HG03196 (cell line): ENCODE measurements around the gene SERPINB7.

Experiments used
- ATAC-seq: cut with Tn5 transposase; IDR thresholded peaks from one replicate; pipeline ENCODE4 v1.9.1; 2021; ENCODE audit not compliant: unreplicated experiment

The SERPINB7 gene

DNA sequence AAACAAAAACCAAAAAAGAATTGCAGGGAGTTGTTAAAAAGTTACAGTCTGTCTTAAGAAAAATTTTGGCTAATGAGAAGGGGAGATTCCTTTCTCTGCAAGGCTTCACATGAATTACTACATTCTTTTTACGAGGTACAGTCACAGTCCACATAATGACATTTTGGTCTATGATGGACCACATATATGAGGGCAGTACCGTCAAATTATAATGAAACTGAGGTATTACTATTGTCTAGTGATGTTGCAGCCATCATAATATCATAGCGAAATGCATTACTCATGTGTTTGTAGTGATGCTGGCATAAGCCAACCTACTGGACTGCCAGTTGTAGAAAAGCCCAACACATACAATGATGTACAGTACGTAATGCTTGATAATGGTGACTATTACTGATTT lies 12.5 kb downstream of the SERPINB7 start:
- no peak for ATAC-seq

DNA sequence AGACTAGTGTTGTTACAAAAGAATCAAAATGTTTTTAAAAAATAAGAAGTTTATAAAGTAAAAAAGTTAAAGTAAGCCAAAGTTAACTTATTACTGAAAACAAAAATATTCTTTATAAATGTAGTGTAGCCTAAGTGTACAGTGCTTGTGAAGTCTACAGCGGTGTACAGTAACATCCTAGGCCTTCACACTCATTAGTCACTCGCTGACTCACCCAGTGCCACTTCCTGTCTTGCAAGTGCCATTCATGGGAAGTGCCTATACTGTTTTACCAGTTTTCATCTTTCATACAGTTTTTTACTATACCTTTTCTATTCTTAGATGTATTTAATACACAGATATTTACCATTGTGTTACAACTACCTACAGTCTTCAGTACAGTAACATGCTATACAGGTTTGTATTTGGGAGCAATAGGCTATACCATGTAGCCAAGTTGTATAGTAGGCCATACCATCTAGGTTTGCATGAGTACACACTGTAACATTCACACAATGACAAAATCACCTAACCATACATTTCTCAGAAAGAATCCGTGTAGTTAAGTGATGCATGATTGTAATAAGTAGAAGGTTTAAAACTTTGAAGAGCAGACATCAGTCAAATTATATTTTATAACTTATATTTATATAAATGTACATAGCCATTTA lies 13.4 kb downstream of the SERPINB7 start:
- ATAC-seq: peak; percentile 96

DNA sequence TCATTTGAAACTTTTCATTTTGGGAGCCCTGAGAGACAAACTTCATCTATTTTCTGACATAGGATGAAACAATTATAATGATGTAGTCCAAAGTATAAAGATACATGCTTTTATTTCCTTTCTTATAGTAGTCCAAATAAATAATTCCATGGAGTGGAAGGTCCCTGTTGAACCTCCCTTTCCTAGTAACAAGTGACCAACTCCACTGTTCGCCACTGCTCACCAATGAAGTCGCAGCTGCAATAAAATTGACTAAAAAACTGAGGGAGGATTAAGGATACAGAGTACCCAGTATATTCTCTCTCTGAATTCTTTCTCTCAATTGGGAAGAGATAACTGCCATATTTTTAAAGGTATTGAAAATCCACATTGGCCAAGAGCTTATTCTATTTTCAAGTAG lies 14.1 kb downstream of the SERPINB7 start:
- ATAC-seq: no peak

DNA sequence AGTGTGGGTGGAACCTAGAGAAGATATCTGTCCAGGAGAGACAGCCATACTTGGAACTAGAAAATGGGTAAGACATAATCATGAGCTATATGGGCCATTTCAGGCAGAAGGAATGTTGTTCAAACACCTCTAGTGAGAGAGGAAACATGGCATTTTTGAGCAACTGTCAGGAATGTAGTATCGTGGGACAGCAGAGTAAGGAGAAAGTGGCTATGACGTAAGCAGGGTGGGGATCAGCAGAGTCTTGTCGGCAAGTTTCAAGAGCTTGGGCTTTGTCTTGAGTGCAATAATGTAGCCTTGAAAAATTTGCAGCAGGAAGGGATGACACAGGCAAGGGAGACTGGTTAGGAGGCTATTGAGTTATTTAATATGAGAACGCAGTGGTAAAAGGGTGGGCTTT lies 20.4 kb downstream of the SERPINB7 start:
- no peak for ATAC-seq

DNA sequence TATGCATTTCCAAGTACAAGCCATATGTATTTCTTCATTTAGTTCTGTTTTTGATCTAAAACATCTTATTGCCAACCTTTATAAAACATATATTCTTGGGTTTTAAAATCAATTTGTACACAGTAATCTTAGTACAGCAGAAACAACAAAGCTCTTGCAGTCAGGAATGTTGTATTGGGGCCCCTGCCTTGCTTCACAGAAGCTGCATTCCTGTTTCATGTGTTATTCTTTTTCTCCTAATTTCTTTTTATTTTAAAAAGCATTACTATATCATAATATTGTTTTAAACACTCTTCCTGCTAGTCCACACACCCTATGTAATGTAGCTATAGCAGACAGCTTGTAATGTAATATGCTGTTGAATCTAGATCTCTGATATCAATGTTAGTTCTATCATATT lies 24.0 kb downstream of the SERPINB7 start:
- no peak for ATAC-seq

DNA sequence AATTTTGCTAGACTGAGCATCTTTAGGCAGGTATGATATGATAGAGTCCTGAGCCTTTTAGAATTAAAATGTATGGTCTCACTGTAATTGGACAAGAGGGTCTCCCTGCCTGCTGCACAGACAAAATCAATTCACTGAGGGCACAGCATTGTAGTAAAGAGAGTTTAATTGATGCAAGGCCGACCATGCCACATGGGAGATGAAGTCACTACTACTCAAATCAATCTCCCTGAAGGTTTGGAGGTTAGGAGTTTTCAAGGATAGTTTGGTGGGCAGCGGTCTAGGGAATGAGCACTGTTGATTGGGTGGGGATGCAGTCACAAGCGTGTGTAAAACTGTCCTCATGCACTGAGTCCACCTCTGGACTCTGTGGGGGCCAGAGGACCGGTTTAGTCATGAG lies 26.1 kb downstream of the SERPINB7 start:
- no peak for ATAC-seq

DNA sequence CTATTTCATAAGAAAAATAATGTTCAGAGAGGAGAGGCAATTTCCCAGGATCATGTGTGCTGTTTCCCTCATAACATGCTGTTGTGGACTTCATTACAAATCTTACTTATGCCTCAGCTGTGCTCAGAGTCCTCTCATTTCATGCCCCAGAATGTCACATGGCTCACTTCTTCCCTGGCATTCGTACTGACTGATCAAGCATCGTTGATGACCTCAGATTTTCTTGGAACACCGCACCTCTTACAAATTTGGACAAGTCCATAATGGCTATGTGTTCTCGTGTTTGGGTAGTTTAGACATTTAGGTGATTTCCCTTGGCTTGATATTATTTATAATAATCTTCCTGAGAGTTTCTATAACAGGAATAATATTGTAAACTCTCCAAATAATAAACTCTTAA lies 32.9 kb downstream of the SERPINB7 start:
- no peak for ATAC-seq

DNA sequence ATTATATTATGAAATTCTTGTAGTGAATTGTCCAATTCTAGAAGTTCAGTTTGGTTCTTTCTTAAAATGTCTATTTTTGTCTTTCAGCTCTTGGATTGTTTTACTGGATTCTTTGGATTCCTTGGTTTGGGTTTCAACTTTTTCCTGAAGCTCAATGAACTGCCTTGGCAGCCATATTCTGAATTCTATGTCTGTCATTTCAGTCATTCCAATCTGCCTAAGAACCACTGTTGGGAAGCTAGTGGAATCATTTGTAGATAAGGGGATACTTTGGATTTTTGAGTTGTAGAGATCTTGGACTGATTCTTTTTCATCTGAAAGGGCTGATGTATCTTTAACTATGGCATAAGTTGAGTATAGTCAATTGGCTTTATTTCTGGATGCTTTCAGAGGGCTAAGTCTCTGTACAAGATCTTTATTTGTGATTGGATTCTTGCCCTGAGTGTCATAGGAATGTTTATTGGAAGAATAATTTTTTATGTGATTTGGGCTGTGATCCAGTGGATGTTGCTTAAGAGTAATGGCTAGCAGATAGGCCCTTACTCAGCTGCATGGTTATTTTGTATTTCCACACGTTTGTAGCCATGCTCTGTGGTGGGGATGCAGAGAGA lies 42.3 kb downstream of the SERPINB7 start:
- ATAC-seq: no peak

DNA sequence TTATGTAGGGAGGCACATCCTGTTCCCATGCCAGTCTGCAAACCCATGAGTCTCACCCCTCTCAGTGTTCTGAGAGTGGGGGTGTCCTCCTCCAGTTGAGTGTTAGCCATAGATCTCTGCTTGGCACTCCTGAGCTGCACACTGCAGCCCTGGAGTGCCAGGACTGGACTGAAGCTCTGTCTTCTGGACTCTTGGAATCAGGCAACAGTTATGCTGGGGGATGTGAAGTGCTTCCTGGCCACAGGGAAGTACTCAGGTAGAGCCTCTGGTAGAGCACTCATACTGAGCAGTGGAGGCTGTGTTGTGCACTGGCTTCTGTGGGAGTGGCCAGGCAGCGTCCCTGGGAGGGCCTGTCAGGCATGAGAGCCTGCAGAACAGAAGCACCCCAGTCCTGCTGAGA lies 43.0 kb downstream of the SERPINB7 start:
- no peak for ATAC-seq

DNA sequence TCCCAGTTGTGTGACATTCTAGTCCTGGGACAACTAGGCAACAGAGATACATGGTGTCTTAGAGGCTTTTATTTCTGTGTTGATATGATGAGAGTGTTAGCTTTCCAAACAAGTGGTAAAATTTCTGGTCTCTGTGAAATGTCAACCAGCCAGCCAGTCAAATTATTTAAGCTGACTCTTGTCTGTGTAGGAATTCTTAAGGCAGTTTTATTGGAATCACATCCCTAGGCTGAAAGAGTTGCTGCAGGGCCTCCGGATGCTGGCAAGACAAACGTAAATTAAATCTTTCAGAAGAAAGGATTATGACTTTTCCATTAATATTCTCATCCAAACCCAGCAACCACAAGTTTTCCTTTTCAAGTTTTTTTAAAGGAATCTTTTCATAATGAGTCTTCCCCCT lies 44.6 kb downstream of the SERPINB7 start:
- no peak for ATAC-seq

DNA sequence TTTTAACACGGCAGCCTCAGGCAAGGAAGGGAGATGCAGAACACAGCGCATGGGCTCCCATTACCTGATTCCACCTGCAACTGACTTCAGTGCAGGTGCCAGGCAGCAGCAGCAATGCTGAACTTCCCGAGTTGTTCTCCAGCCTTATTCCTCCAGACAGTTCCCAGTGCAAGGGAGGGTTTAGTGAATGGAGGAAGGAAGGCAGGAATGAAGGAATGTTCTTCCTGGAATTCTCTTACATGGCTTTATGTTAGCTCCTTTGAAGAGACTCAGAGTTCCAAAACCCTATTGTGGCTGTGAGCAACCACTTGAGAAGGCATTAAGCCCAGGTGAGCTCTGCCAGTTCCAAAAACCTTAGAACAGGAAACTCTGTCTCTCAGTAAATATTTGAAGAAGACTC lies 45.5 kb downstream of the SERPINB7 start:
- ATAC-seq: no peak

DNA sequence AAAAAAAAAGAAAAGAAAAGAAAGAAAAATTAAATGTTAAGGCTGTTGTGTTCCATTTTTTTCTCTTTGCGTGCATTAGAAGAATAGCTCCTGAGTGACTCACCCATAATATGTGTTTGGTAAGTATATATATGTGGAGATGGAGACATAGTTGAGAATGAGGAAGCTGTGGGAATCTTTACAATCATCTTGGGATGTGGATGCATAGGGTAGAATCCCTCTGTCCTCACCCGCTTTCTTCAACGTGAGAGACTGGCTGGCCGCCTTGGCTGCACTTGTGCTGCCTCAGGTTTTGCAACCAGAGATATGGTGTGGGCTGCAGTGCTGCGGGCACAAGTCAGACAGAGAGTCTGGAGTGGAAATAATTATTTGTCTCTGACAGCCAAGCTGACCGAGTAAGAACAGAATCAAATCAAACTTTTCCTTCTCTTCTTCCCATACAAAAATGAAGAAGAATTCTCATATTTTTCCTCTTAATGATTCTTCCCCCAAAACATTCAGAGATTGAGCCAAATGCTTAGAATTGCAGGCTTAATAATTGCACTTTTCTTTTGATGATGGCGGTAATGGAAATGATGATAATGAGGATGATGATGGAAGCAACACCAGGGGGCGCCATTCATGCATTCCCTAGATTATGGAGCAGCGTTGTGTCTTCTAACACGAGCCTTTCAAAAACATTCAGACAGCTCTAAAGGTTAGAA lies 48.5 kb downstream of the SERPINB7 start:
- no peak for ATAC-seq

DNA sequence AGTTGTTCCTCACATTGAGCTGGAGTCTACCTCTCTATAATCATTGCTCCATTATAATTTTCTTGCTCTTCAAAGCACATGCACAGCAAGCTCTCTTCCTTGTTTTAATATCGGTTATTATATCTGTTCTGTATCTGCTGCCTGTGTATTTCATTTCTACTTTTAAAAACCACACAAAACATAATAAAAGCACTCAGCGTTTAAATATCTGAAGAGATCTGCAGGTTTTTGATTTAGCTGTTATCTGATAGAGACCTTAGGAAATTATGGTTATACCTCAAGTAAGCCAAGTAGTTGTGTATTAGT lies 49.0 kb downstream of the SERPINB7 start:
- no peak for ATAC-seq

DNA sequence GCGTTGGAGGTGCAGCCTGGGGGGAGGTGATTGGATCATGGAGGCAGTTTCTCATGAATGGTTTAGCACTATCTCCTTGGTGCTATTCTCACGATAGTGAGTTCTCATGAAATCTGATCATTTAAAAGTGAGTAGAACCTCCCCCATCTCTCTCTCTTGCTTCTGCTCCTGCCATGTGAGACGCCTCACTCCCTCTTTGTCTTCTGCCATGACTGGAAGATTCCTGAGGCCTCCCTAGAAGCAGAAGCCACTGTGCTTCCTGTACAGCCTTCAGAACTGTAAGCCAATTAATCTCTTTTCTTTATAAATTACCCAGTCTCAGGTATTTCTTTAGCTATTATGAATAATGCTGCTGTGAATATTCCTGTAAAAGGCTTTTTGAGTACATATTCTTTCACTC lies 52.9 kb downstream of the SERPINB7 start:
- ATAC-seq: no peak

DNA sequence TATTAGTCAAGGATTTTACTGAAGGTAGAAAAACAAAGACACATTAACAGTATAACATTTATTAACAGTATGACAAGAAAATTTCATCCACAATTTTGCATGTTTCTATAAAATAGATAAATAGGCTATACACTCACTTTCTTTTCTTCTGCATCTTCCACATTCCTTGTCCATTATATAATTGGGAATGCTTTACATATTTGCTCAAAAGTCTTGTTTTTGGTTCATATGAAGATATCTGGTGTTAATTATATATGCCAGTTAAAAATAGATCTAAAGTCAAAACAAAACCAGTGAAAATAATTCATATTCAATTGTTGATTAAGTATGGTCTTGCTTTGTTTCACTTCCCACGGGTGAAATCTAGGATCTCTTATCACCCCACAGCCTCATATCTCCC lies 53.4 kb downstream of the SERPINB7 start:
- no peak for ATAC-seq

DNA sequence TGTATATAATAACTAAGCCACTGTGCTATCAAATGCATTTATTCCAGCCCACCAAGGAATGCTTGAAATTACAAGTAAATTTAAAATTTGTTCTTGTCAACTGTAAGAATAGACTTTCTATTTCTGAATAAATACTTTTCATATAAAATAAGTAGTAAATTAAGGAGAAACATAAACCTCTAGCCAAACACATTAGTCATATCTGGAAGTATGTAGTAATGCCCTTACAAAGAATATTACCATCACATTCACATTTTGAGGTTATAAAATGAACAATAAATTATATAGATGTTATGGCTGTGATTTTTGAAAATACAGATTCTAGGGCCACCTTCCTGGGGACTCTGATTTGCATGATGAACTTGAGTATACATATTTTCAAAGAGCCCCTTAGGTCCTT lies 54.7 kb downstream of the SERPINB7 start:
- no peak for ATAC-seq

DNA sequence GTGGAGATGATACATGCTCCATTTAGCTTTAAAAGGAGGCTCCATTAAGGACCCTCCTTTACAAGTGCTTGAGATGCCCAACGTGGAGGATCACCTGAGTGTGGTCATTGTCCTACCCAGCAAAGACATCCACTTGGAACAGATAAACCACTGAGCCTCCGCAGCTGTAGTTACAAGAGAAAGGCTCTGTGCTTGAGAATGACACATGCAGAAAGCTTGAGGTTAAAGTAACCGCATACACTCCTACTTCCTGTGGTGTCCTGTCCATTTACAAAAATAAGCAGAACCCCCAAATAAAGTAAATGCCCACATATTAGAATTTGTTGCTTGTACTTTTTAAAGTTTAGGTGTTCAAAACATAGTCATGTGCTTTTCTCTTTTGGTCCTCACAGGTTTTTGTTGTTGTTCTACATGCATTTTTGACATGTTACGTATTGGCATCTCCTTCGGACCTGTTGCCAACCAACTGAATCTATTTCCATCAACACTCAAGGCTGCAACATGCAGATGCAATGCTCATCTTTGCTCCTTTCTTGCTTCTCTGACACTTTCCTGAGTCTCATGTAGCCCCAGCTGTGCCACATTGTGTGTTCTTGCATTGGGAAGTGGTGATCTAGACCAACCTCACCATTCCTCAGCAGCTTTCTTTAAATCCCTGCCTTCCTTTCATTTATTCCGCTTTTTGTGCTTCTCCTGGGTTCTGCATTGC lies 56.0 kb downstream of the SERPINB7 start:
- ATAC-seq: peak; percentile 97

DNA sequence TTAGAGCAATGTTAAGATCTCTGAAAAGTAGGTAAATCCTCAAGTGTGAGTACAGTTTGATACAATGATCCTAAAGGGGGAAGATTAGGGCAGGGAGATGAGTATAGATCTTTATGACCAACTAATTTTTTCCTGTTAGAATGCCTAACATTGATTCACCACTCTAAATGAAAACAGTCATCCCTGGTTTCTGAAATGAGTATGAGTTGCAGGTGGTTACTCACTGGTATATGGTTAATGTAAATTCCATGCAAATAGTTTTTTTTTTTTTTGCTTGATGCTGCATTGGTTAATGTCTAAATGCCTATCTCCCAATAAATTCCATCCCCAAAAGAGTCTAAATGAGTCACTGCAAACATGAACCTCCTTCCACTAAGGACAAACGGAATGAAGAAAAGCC lies 57.3 kb downstream of the SERPINB7 start:
- ATAC-seq: peak; percentile 60

DNA sequence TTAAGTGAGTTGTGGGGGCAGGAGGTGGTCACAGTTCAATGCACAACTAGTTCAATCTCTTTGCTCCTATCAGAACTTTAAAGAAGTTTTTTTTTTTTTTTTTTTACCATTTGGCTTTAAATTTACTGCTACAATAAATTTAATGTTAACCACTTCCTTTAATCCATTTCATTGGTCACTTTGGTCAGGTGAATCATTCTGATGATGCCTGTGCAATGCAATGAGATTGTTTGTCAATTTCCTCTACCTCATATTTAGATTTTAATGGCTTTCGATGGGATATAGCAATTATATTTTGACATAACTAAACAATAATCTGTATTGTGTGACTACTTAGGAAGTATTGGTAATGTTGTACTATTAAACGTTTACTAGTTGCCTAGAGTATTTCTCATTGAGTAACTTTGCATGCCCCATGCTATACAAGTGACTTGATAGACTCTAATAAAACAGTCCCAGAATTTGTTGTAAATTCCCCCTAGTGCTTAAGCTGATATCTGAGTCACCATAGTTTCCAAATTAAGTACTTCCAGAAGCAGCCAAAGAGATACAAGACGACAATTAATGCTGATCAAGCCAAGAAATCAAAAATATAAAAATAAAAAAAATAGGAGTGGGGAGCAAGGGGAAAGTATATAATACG lies 59.4 kb downstream of the SERPINB7 start:
- no peak for ATAC-seq

DNA sequence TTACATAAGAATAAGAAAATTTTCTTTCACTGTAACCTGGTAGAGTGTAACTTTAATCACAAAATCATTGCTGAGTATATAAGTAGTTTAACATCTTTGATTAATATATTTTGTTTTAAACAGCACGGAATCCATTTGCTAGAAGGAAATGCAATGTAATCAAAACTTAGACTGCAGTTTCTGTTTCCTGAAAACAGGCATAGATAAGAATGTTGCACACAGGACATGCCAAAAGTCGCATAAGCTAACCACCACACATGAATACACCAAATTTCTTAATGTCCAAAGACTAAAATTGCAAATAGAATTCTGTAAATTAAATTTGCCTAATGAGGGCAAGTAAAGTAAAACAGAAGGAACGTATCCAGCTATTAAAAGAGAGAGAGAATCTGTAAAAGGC lies 61.2 kb downstream of the SERPINB7 start:
- ATAC-seq: no peak

DNA sequence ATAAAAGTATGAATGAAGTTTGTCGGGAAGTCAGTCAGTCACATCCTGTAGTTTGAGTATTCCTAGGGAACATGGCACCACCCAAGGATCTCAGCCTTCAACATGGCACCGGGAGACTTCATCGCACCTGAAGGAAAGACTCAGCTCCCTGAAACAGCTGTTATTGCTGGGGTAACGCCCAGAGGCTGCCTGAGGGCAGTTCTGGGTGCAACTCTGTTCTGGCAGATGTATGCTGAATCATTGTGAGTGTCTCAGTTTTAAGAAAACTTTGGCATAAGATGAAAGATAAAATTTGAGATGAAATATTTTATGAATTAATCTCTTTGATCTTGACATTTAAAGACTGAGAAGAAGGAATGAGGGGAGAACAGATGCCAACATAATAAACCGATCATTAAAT lies 62.4 kb downstream of the SERPINB7 start:
- ATAC-seq: no peak

DNA sequence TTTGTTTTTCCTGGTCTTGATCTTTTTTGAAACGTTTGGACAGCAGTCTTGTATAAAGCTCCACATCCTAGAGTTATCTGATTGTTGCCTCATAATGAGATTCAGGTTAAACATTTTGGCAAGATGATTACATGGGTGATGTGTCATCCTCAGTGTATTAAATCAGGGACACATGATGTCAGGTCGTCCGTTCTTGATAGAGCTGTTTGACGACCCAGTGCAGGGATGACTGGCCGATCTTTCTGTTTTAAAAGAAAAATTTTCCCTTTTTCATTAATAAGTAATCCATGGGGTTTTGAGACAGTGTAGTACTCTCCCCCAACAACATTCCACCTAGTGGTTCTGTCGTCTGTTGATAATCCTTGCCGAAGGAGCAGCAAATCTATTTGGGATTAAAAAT lies 67.8 kb downstream of the SERPINB7 start:
- no peak for ATAC-seq
